ENCODE measurements around the gene TMC4. TPM values are rescaled to one million over a fixed set of nuclear protein-coding genes. Genes with fewer than 3 reads are reported as not detected.

Gene TMC4
- total and polyA plus RNA-seq, 2 donors (not counting 1 experiment from before 2014, with no cell fraction given), result 0.25 to 0.33 TPM

GRCh38 chr19:54155694-54156093 is 17.3 kb downstream of the TMC4 start:
- peaks cover 22% of the 10 kb centered on the region for H3K4me1 ChIP-seq (ENCODE audit: control insufficient read depth, extremely low read depth, insufficient read depth, low read length)
- DNase-seq (ENCODE audit: low read depth in 2 of 2), result no peak
- no peak overlapping the region for H3K4me3 ChIP-seq (replicated peaks in 1 of 4; ENCODE audit: control extremely low read depth in 1 of 4, insufficient read depth in 1 of 4, low read depth in 3 of 4, low read length in 4 of 4)
- no peaks in the 10 kb centered on the region for H4K20me1 ChIP-seq (ENCODE audit: control insufficient read depth, extremely low read depth, insufficient read depth, low read length)
- no peaks in the 10 kb centered on the region for H3K9me3 ChIP-seq (ENCODE audit: control insufficient read depth, insufficient read depth, low read depth, low read length)
- TF ChIP-seq EZH2 (IDR thresholded peaks at IDR 0.05; ENCODE audit: low read length, missing control alignments) (no peak), CTCF (conservative IDR thresholded peaks at IDR 0.05 in 1 of 2, IDR thresholded peaks at IDR 0.05 in 1 of 2; ENCODE audit: low read depth in 1 of 2, low read length in 2 of 2) (no peak)
- no peak overlapping the region for H2AFZ ChIP-seq (ENCODE audit: low read length)
- no peak overlapping the region for H3K9ac ChIP-seq (ENCODE audit: insufficient read depth, low read length)
- H3K27me3 ChIP-seq (ENCODE audit: control insufficient read depth, insufficient read depth, low read length), result no peaks in the 10 kb centered on the region
- H3K36me3 ChIP-seq (ENCODE audit: control insufficient read depth, insufficient read depth, low read length), result peaks cover 43% of the 10 kb centered on the region
- H3K27ac ChIP-seq (ENCODE audit: insufficient read depth, low read length), result no peak overlapping the region
- H3K4me2 ChIP-seq (ENCODE audit: extremely low read depth, insufficient read depth, low read length), result no peak overlapping the region
- peaks cover 8% of the 10 kb centered on the region for H3K79me2 ChIP-seq (ENCODE audit: control insufficient read depth, insufficient read depth, low read length)

GRCh38 chr19:54154603-54155345 is 18.2 kb downstream of the TMC4 start:
- peaks cover 47% of the 10 kb centered on the region for H3K36me3 ChIP-seq (ENCODE audit: control insufficient read depth, insufficient read depth, low read length)
- no peaks in the 10 kb centered on the region for H4K20me1 ChIP-seq (ENCODE audit: control insufficient read depth, extremely low read depth, insufficient read depth, low read length)
- no peaks in the 10 kb centered on the region for H3K27me3 ChIP-seq (ENCODE audit: control insufficient read depth, insufficient read depth, low read length)
- H2AFZ ChIP-seq (ENCODE audit: low read length), result no peak overlapping the region
- peaks cover 22% of the 10 kb centered on the region for H3K4me1 ChIP-seq (ENCODE audit: control insufficient read depth, extremely low read depth, insufficient read depth, low read length)
- no peak overlapping the region for H3K9ac ChIP-seq (ENCODE audit: insufficient read depth, low read length)
- peak overlapping the region; percentile 44 for H3K27ac ChIP-seq (ENCODE audit: insufficient read depth, low read length)
- no peak for TF ChIP-seq EZH2 (IDR thresholded peaks at IDR 0.05; ENCODE audit: low read length, missing control alignments)
- TF ChIP-seq CTCF (conservative IDR thresholded peaks at IDR 0.05 in 1 of 2, IDR thresholded peaks at IDR 0.05 in 1 of 2; ENCODE audit: low read depth in 1 of 2, low read length in 2 of 2), result no peak
- H3K4me2 ChIP-seq (ENCODE audit: extremely low read depth, insufficient read depth, low read length), result no peak overlapping the region
- peak in 1 of 2 donors; percentile 67 for DNase-seq (ENCODE audit: low read depth in 2 of 2)
- no peak overlapping the region for H3K4me3 ChIP-seq (replicated peaks in 1 of 4; ENCODE audit: control extremely low read depth in 1 of 4, insufficient read depth in 1 of 4, low read depth in 3 of 4, low read length in 4 of 4)
- no peaks in the 10 kb centered on the region for H3K9me3 ChIP-seq (ENCODE audit: control insufficient read depth, insufficient read depth, low read depth, low read length)
- peaks cover 8% of the 10 kb centered on the region for H3K79me2 ChIP-seq (ENCODE audit: control insufficient read depth, insufficient read depth, low read length)

GRCh38 chr19:54153731-54154326 is 19.1 kb downstream of the TMC4 start:
- no peaks in the 10 kb centered on the region for H3K9me3 ChIP-seq (ENCODE audit: control insufficient read depth, insufficient read depth, low read depth, low read length)
- H3K36me3 ChIP-seq (ENCODE audit: control insufficient read depth, insufficient read depth, low read length), result peaks cover 48% of the 10 kb centered on the region

More at GRCh38 chr19:54153731-54154326, 19.1 kb downstream of the TMC4 start:
- no peaks in the 10 kb centered on the region for H3K27me3 ChIP-seq (ENCODE audit: control insufficient read depth, insufficient read depth, low read length)
- no peak overlapping the region for H3K4me3 ChIP-seq (replicated peaks in 1 of 4; ENCODE audit: control extremely low read depth in 1 of 4, insufficient read depth in 1 of 4, low read depth in 3 of 4, low read length in 4 of 4)
- H2AFZ ChIP-seq (ENCODE audit: low read length), result no peak overlapping the region
- peak overlapping the region; percentile 44 for H3K27ac ChIP-seq (ENCODE audit: insufficient read depth, low read length)
- H3K9ac ChIP-seq (ENCODE audit: insufficient read depth, low read length), result no peak overlapping the region
- H3K4me1 ChIP-seq (ENCODE audit: control insufficient read depth, extremely low read depth, insufficient read depth, low read length), result peaks cover 18% of the 10 kb centered on the region
- no peaks in the 10 kb centered on the region for H4K20me1 ChIP-seq (ENCODE audit: control insufficient read depth, extremely low read depth, insufficient read depth, low read length)
- TF ChIP-seq CTCF (conservative IDR thresholded peaks at IDR 0.05 in 1 of 2, IDR thresholded peaks at IDR 0.05 in 1 of 2; ENCODE audit: low read depth in 1 of 2, low read length in 2 of 2) (no peak), EZH2 (IDR thresholded peaks at IDR 0.05; ENCODE audit: low read length, missing control alignments) (no peak)
- DNase-seq (ENCODE audit: low read depth in 2 of 2), result no peak
- H3K4me2 ChIP-seq (ENCODE audit: extremely low read depth, insufficient read depth, low read length), result no peak overlapping the region
- peaks cover 6% of the 10 kb centered on the region for H3K79me2 ChIP-seq (ENCODE audit: control insufficient read depth, insufficient read depth, low read length)
